Left lung (tissue), 10 donors: Measurements from ENCODE around the gene APOL4. TPM values are rescaled to one million over a fixed set of nuclear protein-coding genes. Genes with fewer than 3 reads are reported as not detected.

Experiments used
- ATAC-seq: fragments of 200-7000 bp; cut with Tn5 transposase; one replicate; pipeline ENCODE4 v1.9.1; 2020; ENCODE audit warnings: moderate library complexity
- DNase-seq, 4 donors: peaks; one replicate each; pipeline ENCODE4 v3.0.0-alpha.2; 2013 to 2020
- H3K27ac ChIP-seq, 2 donors: fragments of 200-600 bp; sonication (generic) in 1 of 2; one replicate each; pipeline versions ENCODE4 v1.5.0 to v1.8.0; 2020 to 2021
- H3K27me3 ChIP-seq, 2 donors: fragments of 200-600 bp; sonication (generic) in 1 of 2; one replicate each; pipeline versions ENCODE4 v1.5.0 to v1.8.0; 2020 to 2021
- H3K36me3 ChIP-seq, 2 donors: fragments of 200-600 bp; sonication (generic) in 1 of 2; one replicate each; pipeline versions ENCODE4 v1.5.0 to v1.8.0; 2020 to 2021
- H3K4me1 ChIP-seq, 2 donors: fragments of 200-600 bp; one replicate each; pipeline ENCODE4 v1.8.0; 2021
- H3K4me3 ChIP-seq, 2 donors: fragments of 200-600 bp; sonication (generic) in 1 of 2; one replicate each; pipeline versions ENCODE4 v1.5.0 to v1.8.0; 2020 to 2021; ENCODE audit warnings: mild to moderate bottlenecking in 1 of 2
- H3K9me3 ChIP-seq, 2 donors: fragments of 200-600 bp; sonication (generic) in 1 of 2; one replicate each; pipeline versions ENCODE4 v1.5.0 to v1.8.0; 2020 to 2021
- CTCF ChIP-seq, 2 donors: fragments of 200-600 bp; sonication (generic) in 1 of 2; IDR thresholded peaks; one replicate each; pipeline versions ENCODE4 v1.5.0 to v1.8.0; 2021; ENCODE audit warnings: antibody characterized with exemption in 2 of 2
- intact Hi-C, 2 donors: fragments of 100-400 bp; cut with DNase I; formaldehyde crosslinking; loops; one replicate each; pipeline versions ENCODE4 v1.11.2 to v1.14.2; 2022
- polyA plus RNA-seq, 6 donors: library from polyadenylated mRNA; unstranded; fragments of 120-200 nt; gene quantifications; one replicate each; pipeline ENCODE4 v1.2.1, GENCODE V29; 2013; ENCODE audit not compliant: insufficient read length in 6 of 6
- total RNA-seq, 2 donors: library from RNA; stranded (reverse); fragmentation: NEBNext Ultra II Directional; extraction: Animal tissue kit (Norgen Biotek cat#: 25700); gene quantifications; one replicate each; pipeline ENCODE4 v1.2.1, GENCODE V29; 2021
- donor health status: DM: no; HTN: yes; CAD: no.
- donor health status: DM: no; HTN: no; CAD: no.

The APOL4 gene
- total and polyA plus RNA-seq, 8 donors, result 4.9 to 18.6 (median 10.6) TPM

DNA sequence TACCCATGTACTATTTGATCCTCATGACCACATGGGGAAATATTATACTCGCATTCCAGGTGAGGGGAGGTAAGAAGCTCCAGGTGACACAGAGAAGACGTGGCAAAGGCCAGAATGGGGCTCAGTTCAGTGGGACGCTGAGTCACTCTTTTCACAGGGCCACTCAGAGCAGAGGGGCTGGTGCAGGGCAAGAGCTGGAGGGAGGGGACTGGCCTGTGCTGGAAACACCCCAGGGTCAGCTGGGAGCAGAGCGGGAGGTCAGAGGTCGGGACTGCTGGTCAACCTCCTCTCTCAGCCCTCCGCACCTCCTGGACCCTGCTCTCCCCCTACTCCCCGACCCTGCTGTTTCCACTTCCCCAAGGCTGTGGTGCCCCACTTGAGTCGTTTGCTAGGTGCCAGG lies 53.2 kb downstream of the APOL4 start:
- Histone ChIP-seq H3K4me1 (peaks cover 0 to 58% of the 10 kb centered on the region in 2 donors), H3K27ac (no peak overlapping the region), H3K4me3 (no peak overlapping the region), H3K27me3 (no peaks in the 10 kb centered on the region), H3K36me3 (peaks cover 0 to 33% of the 10 kb centered on the region in 2 donors), H3K9me3 (no peaks in the 10 kb centered on the region)
- intact Hi-C loops, result loop anchor here in 1 of 2 donors (5.0 kb wide), 1 partner anchor 34 kb away; no protein-coding TSS in a partner anchor
- no peak for TF ChIP-seq CTCF (IDR thresholded peaks at IDR 0.05)
- ATAC-seq (no peak), DNase-seq (no peak)

- Histone ChIP-seq H3K27me3 (no peaks in the 10 kb centered on the region), H3K27ac (no peak overlapping the region), H3K9me3 (no peaks in the 10 kb centered on the region), H3K4me3 (no peak overlapping the region), H3K4me1 (peaks cover 0 to 47% of the 10 kb centered on the region in 2 donors), H3K36me3 (peaks cover 0 to 44% of the 10 kb centered on the region in 2 donors)
- no peak for TF ChIP-seq CTCF (IDR thresholded peaks at IDR 0.05)
- ATAC-seq (no peak), DNase-seq (no peak)
- intact Hi-C loops, result loop anchor here in 1 of 2 donors (5.0 kb wide), 1 partner anchor 35 kb away; no protein-coding TSS in a partner anchor
These were observed 54.3 kb downstream of the APOL4 start for GRCh38 chr22:36147196-36147791.

GRCh38 chr22:36145881-36146280 lies 55.7 kb downstream of the APOL4 start:
- DNase-seq, result no peak
- Histone ChIP-seq H3K9me3 (no peaks in the 10 kb centered on the region), H3K27me3 (no peaks in the 10 kb centered on the region), H3K36me3 (peaks cover 0 to 58% of the 10 kb centered on the region in 2 donors), H3K4me3 (no peak overlapping the region), H3K4me1 (peaks cover 0 to 34% of the 10 kb centered on the region in 2 donors), H3K27ac (no peak overlapping the region)
- TF ChIP-seq CTCF (IDR thresholded peaks at IDR 0.05), result no peak
- ATAC-seq, result peak; percentile 6
- intact Hi-C loops, result loop anchor here in 1 of 2 donors (5.0 kb wide), 1 partner anchor 36 kb away; no protein-coding TSS in a partner anchor

GRCh38 chr22:36144886-36145541 lies 56.6 kb downstream of the APOL4 start:
- Histone ChIP-seq H3K4me1 (peaks cover 0 to 26% of the 10 kb centered on the region in 2 donors), H3K36me3 (peaks cover 0 to 66% of the 10 kb centered on the region in 2 donors), H3K27ac (no peak overlapping the region), H3K9me3 (no peaks in the 10 kb centered on the region), H3K4me3 (no peak overlapping the region), H3K27me3 (no peaks in the 10 kb centered on the region)
- intact Hi-C loops, result loop anchor here in 1 of 2 donors (5.0 kb wide), 1 partner anchor 37 kb away; no protein-coding TSS in a partner anchor
- peak; percentile 62 to 73 for TF ChIP-seq CTCF (IDR thresholded peaks at IDR 0.05)
- peak; percentile 93 for ATAC-seq
- peak in 3 of 4 donors; percentile 48 to 85 (median 62) for DNase-seq

GRCh38 chr22:36143956-36144355 lies 57.7 kb downstream of the APOL4 start:
- H3K9me3 ChIP-seq, result no peaks in the 10 kb centered on the region
- no peak for DNase-seq
- H3K36me3 ChIP-seq, result peaks cover 0 to 62% of the 10 kb centered on the region in 2 donors
- H3K4me1 ChIP-seq, result peaks cover 0 to 15% of the 10 kb centered on the region in 2 donors
- H3K27me3 ChIP-seq, result no peaks in the 10 kb centered on the region
- intact Hi-C loops, result no loop called here
- ATAC-seq, result no peak
- TF ChIP-seq CTCF (IDR thresholded peaks at IDR 0.05), result no peak
- H3K27ac ChIP-seq, result no peak overlapping the region
- no peak overlapping the region for H3K4me3 ChIP-seq
